Right kidney (tissue), 1 donor: ENCODE results near the gene SLC2A1.
A peak's percentile ranks its signal among the peaks of the same experiment; 100 is the strongest.

Experiments used
- DNase-seq: peaks from one replicate; pipeline ENCODE4 v3.0.0-alpha.2; 2016

Gene SLC2A1

GRCh38 chr1:42981255-42981805, 22.7 kb upstream of the SLC2A1 start:
- no peak for DNase-seq

GRCh38 chr1:42979896-42980800, 21.5 kb upstream of the SLC2A1 start:
- DNase-seq, result no peak

- DNase-seq, result no peak
Measured at GRCh38 chr1:42979036-42979430, 20.4 kb upstream of the SLC2A1 start.

DNA sequence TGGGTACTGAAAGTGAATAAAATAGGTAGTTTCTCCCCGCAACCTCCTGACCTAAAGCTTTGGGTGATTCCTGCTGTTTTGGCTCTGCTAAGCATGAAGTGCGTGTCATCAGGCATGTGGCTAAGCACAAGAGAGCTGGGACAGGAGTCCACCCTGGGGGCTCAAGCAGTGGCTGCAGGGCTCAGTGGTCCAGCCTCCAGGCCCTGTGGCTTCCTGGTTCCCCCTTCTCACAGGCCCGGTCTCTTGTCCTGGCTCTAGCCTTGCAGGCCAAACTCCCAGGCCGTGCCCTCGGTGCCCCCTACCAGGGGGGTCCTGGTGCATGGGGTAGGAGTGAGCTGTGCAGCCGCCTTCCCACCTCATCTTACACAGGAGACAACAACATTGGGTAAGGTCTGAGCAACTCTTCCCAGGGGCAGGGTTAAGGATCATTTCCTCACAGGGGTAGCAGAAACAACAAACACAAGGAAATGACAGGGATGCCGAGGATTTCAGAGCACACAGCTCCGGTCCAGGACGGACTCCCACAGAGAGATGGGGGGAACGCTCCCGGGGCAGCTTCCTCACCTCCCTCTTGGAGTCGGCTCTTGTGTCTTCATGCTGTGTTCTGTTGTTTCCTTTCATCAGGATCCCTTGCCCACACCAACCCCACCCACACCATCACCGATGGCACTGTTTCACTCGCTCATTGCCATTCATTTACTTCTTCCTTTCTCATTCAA, 19.8 kb upstream of the SLC2A1 start:
- DNase-seq, result no peak

GRCh38 chr1:42977653-42978052, 19.0 kb upstream of the SLC2A1 start:
- no peak for DNase-seq

DNA sequence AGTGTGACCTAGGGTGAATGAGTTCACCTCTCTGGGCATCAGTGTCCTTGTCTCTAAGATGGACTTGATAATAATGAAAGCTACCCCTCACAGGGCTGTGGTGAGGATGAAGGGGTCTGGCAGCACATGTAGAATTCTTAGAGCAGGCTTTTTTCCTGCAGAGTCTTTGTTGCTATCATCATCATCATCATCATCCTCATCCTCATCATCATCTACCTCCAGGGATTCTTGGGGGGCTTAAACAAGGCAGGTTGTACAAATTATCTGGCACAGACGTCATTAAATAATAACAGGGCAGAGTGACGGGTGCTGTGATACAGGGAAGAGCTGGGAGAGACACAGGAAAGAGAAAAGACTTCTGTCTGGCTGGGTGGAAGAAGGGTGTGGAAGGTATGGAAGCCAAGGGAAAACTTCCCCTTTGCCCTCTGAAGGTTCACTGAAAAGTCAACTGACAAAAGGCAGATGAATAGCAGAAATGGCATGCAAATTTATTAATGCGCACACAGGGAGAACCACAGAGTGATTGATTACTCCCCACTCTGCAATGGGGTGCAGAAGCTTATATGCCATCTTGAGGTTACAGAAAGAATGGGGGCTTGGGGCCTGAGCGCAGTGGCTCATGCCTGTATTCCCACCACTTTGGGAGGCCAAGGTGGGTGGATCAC, 17.0 kb upstream of the SLC2A1 start:
- DNase-seq, result no peak

DNA sequence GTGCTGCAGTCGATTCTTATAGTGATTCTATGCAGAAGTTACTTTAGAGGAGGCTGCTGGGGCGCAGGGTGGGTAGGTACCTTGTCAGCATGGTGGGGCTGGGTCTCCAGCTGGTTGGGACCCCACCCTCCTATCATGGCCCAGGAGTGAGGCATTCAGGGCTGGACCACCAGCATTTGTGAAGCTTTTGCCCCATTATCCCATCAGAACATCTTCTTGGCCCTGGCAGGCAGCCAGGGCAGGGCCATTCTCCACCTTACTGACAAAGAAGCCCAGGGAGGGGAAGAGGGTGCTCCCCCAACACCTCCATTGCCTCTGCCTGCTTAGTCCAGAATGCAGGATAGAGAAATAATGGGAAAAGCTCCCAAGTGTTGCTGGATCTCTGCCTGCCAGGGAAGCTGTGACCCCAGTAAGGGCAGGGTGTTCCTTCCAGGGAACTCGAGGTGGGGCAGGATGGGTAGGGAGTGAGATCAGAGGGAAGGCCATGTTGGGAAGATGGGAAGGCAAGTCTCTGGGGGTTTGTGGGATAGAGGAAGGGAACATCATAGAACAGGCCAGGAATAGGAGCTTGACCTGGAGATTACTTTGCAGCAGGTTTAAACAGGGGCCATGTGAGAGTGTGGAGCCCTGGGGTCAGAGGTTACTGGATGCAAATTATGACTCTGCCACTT, 16.2 kb upstream of the SLC2A1 start:
- no peak for DNase-seq

DNA sequence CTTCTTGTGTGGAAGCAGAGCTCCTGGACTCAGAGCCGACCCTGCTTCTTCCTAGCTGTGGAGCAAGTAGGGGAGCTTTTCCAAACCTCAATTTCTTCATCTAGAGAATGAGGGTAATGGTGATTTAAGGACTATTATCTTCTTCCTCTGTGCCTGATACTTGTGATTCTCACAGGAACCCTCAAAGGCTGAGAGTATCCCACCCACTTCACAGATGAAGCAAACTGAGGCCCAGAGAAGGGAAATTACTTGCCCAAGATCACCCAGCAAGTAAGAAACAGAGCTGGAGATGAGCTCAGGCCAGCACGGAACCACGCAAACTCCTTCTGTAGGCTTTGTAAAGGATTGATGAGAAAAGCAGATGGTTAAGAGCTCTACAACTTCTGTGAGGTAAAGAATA, 15.1 kb upstream of the SLC2A1 start:
- no peak for DNase-seq

DNA sequence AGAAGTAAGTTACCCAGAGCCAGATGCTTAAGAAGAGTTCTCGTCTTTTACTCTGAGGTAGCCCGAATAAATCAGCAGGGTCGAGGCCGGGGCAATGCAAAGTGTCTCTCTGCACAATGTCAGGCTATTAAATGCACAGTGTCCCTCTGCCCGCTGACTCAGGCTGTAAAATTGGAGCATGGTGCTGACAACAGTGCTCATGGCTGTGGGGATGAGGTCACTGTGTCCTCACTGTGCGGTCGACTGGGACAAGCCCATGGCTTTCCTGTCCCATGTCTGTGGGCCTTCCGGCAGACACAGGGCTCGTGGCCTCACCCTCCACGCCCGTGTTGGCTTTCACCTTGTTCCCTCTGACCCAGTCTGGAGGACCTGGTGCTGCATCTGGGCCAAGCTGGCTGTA, 14.6 kb upstream of the SLC2A1 start:
- no peak for DNase-seq

DNA sequence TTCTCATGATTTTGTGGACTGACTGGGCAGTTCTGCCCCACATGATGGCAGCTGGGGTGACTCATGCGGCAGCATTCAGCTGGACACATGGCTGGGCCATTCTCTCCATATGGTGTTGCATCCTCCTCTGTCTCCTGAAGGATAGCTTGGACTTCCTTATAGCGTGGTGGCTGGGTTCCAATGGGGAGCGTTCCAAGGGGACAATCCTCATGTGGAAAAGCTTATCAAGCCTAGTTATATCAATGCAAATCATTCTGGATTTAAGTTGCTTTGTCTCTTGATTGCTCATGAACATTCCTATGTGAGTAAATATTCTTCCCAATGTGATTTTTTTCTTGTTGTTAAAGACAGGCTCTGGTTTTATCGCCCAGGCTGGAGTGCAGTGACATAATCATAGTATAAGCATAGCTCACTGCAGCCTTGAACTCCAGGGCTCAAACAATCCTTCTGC, 13.2 kb upstream of the SLC2A1 start:
- no peak for DNase-seq

DNA sequence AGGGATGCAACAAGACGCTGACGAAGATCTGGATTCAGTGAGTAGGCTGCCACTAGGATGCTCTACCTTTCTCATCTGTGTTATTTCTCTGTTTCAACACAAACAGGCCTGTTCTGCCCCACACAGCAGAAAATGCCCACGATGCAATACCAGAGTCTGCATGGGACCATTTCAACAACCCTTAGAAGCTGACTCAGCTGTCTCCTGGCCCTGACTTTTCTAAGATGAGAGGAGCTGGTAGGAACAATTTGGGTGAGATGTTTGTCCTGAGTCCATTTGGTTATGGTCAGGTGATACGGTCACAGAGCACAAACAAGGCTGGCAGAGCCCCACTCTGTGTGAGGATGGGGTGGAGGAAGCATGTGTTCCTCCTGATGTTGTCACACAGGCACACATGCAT, 11.5 kb upstream of the SLC2A1 start:
- DNase-seq, result no peak

GRCh38 chr1:42968654-42969053, 10.0 kb upstream of the SLC2A1 start:
- DNase-seq, result no peak

DNA sequence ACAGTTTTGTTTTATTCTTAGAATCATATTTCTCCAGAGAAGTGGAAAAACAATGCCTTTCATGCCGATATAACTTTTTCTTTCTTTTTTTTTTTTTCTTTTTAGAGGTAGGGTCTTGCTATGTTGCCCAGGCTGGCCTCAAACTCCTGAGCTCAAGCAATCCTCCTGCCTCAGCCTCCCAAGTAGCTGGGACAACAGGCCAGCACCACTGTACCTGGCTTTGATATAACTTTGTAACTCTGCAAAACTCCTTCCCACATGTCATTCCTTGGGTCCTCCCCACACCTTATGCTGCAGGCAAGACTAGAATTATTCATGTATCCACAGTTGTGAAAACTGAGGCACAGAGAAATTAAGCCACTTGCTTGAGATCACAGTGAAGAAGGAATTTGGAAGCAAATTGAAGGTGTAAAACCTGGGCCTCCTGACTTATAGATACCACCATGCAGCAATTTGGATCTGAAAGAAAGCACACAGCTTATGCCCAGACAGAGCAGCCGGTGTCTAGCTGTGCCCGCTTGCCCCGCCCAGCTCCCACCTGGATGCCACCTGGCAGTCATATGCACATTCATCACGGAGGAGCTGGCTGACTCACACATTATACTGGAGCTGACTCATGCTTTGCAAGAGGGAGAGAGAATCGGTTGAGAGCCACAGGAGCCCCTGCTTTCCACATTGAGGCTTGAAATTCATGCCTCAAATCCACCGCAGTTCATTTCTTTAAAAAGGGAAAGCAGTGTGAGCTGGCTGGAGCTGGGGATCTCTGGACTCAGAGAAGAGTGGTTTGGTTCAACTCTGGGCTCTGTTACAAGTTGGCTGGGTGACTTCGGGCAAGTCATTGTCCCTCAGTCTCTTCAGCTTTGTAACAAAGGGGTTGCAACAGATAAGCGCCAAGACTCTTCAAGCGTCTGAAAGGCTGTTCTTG, 8.3 kb upstream of the SLC2A1 start:
- no peak for DNase-seq

- DNase-seq, result no peak
Measured at GRCh38 chr1:42965378-42965777, 6.7 kb upstream of the SLC2A1 start.

DNA sequence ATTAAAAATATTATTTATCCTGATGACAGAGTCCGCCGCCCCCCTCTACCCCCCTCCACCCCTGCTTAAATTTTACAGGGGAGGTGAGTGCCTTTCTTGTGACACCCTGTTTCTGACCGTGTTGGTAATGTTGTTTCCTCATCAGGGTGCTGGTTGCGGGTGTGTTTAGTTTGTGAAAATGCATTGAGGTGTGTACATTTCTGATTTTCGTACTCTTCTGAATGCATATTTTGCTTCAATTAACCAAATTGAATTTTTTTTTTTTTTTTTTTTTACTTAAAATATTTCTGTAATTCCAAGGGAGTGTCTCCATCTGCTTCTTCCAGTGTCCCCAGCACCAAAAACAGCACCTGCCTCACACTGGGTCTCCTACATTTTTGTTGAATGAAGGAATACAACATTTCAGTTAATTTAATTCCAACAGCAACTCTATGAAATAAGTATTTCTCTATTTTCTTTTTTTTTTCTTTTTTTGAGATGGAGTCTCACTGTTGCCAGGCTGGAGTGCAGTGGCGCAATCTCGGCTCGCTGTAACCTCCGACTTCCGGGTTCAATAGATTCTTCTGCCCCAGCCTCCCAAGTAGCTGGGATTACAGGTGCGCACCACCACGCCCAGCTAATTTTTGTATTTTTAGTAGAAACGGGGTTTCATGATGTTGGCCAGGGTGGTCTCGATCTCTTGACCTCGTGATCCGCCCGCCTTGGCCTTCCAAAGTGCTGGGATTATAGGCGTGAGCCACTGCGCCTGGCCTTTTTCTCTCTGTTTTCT, 5.6 kb upstream of the SLC2A1 start:
- no peak for DNase-seq

DNA sequence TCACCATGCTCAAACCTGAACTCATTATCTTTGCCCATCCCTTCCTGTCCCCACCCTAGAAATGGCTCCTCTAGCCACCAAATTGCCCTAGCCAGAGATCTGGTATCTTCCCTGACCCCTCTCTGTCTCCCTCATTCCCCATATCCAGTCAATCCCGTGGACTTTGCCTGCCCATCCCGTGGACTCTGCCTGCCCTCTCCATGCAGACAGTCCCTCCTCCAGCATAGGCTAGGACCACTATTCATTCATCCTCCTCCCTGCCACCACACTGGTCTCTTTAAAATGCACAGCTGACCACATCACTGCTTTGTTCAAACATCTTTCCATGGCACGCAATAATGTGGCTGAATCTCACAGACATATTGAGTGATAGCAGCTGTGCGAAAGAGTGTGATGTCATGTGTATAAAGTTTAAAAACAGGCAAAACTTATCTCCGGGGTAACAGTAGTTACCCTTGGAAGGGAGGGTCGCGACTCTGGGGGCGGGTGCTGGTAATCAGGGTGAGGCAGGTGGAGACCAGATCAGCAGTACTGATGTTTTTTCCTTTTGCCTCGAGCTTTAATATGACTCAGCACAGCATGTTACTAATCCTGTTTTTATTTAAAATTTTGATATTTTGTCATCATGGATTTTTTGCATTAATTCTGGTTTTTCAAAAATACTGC, 4.8 kb upstream of the SLC2A1 start:
- no peak for DNase-seq

- peak; percentile 46 for DNase-seq
Measured at GRCh38 chr1:42962641-42963377, 4.1 kb upstream of the SLC2A1 start.

- no peak for DNase-seq
Measured at GRCh38 chr1:42961312-42962091, 2.8 kb upstream of the SLC2A1 start.
